Measurements from ENCODE around the gene HES3. TPM values are rescaled to one million over a fixed set of nuclear protein-coding genes. Genes with fewer than 3 reads are reported as not detected.

HES3 gene
- polyA plus RNA-seq, 1 of the 3 experiments (the other 2 are of a cell fraction), result not detected

DNA sequence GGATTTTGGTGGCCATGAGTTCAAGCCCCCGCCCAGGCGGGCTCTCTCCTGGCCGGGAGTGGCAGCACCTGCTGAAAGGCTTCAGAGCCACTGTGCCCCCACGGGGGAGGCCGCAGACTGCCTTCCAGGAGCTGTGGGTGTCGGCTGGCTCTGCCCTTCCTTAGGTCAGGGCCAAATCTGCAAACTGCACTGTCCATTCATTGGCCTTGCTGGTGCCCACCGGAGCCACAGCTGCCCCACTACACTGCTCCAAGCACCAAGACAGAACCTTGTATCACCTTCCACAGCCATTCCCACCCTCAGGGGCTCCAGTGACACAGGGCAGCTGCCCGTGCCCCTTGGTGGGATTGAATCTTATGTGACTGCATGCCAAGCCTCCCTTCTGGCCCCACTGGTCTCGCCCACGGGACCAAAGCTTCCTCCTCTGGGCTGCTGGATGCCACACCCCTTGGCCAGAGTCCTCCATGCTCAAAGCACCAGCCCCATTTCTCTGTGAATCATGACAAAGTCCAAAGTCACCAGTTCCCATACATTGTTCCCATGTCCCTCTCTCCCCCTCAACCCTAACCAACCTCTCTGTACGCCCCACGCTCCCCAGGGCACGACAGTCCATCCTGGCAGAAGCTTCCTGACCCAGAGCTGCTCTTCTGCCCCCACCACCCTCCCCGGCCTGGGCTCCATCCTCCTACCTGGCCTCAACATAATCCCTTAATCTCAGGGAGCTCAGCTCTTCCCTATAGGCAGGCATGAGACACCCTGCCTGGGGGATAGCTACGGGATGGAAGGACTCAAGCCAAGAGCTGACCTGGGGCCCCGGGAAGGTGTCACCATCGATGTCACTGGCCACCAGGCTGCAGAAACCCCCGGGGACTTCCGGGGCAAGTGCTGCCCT lies 37.8 kb downstream of the HES3 start:
- no peak for DNase-seq
- POLR2A ChIA-PET, result no interaction called here
- H3K9ac ChIP-seq, result no peak overlapping the region
- H2AFZ ChIP-seq (ENCODE audit: low read depth), result no peak overlapping the region
- no peak overlapping the region for H3K4me2 ChIP-seq
- 90% methylated on average over 5 of the region's 19 CpGs for WGBS (ENCODE audit: low lambda C conversion rate)
- no peak overlapping the region; a peak in 1 of 4 replicates for H3K27ac ChIP-seq (ENCODE audit: low read depth in 2 of 2, low read length in 1 of 2)
- H3K9me2 ChIP-seq, result no peaks in the 10 kb centered on the region
- CTCF ChIA-PET, result interaction anchor here (0.6 to 5.5 kb wide), 3 partner anchors 24 to 151 kb away, joined by 3 to 32 read pairs (median 3); no protein-coding TSS in a partner anchor
- H3K9me3 ChIP-seq, result no peaks in the 10 kb centered on the region
- no peaks in the 10 kb centered on the region for H3K27me3 ChIP-seq (ENCODE audit: insufficient read depth)
- no peak overlapping the region for H3K4me3 ChIP-seq (ENCODE audit: low read depth in 2 of 2, low read length in 1 of 2)
- no peaks in the 10 kb centered on the region for H3F3A ChIP-seq (replicated peaks; ENCODE audit: insufficient read depth)
- H3K79me2 ChIP-seq (ENCODE audit: insufficient read depth), result no peaks in the 10 kb centered on the region
- peaks cover 0 to 9% of the 10 kb centered on the region in 2 experiments for H3K36me3 ChIP-seq (replicated peaks in 1 of 2; ENCODE audit: control insufficient read depth in 1 of 2, insufficient read depth in 2 of 2, low read length in 1 of 2)
- no peaks in the 10 kb centered on the region for H4K20me1 ChIP-seq (ENCODE audit: insufficient read depth)
- H3K4me1 ChIP-seq (ENCODE audit: control insufficient read depth in 1 of 2, insufficient read depth in 2 of 2, low read depth in 1 of 2, low read length in 1 of 2), result no peaks in the 10 kb centered on the region
- TF ChIP-seq USF1 (IDR thresholded peaks at IDR 0.05; ENCODE audit: borderline replicate concordance, low read depth), result no peak
- no peak for TF ChIP-seq MEF2A (IDR thresholded peaks at IDR 0.05; ENCODE audit: borderline replicate concordance, low read depth)
- no peak for TF ChIP-seq EP300 (IDR thresholded peaks at IDR 0.05; ENCODE audit: borderline replicate concordance in 1 of 2, low read depth in 1 of 2, low read length in 1 of 2)
- TF ChIP-seq, protein P1, sequence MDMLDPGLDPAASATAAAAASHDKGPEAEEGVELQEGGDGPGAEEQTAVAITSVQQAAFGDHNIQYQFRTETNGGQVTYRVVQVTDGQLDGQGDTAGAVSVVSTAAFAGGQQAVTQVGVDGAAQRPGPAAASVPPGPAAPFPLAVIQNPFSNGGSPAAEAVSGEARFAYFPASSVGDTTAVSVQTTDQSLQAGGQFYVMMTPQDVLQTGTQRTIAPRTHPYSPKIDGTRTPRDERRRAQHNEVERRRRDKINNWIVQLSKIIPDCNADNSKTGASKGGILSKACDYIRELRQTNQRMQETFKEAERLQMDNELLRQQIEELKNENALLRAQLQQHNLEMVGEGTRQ (IDR thresholded peaks at IDR 0.05; ENCODE audit: borderline replicate concordance, low read depth, low read length), result no peak
- no peak for TF ChIP-seq CTCF (IDR thresholded peaks at IDR 0.05)

DNA sequence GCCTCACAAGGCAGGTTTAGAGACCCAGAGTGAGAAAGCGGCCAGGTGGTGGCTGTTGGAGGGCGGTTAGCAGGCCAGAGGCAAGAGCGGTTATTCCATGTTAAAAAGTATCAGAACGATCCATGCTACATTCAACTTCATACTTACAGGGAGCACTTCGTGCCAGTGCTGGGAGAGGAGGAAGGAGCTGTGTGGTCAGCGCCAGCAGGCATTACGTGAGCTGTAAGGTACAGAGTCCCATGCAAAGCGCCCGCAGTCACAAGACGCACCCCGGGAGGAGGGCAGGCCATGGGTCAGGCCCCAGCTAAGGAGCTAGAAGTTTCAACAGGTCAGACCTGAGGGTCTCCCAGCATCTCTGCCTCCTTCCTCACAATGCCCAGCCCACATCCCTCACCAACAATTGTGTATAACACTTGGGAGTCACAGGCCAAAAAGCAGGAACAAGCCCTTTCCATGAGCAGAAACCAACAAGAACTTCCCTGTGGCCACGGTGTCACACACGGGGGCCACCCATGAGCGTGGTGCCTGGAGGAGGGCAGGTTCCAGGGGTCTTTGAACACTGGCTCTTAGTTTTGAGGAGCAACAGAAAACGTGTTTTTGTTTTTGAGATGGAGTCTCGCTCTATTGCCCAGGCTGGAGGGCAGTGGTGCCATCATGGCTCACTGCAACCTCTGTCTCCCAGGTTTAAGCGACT lies 38.7 kb downstream of the HES3 start:
- Histone ChIP-seq H3K27ac (ENCODE audit: low read depth in 2 of 2, low read length in 1 of 2) (no peak overlapping the region), H3K9me3 (no peaks in the 10 kb centered on the region), H3K4me2 (no peak overlapping the region), H3K36me3 (replicated peaks in 1 of 2; ENCODE audit: control insufficient read depth in 1 of 2, insufficient read depth in 2 of 2, low read length in 1 of 2) (peaks cover 0 to 12% of the 10 kb centered on the region in 2 experiments), H4K20me1 (ENCODE audit: insufficient read depth) (no peaks in the 10 kb centered on the region), H3K27me3 (ENCODE audit: insufficient read depth) (no peaks in the 10 kb centered on the region), H2AFZ (ENCODE audit: low read depth) (no peak overlapping the region), H3K9ac (no peak overlapping the region), H3K4me3 (ENCODE audit: low read depth in 2 of 2, low read length in 1 of 2) (no peak overlapping the region), H3F3A (replicated peaks; ENCODE audit: insufficient read depth) (no peaks in the 10 kb centered on the region), H3K4me1 (ENCODE audit: control insufficient read depth in 1 of 2, insufficient read depth in 2 of 2, low read depth in 1 of 2, low read length in 1 of 2) (no peaks in the 10 kb centered on the region), H3K9me2 (no peaks in the 10 kb centered on the region), H3K79me2 (ENCODE audit: insufficient read depth) (no peaks in the 10 kb centered on the region)
- WGBS (ENCODE audit: low lambda C conversion rate), result 95% methylated on average over 17 of the region's 17 CpGs
- POLR2A ChIA-PET, result no interaction called here
- CTCF ChIA-PET, result interaction anchor here (5.5 kb wide), 1 partner anchor 36 kb away, joined by 32 read pairs; no protein-coding TSS in a partner anchor
- DNase-seq, result no peak
- TF ChIP-seq TEAD4 (IDR thresholded peaks at IDR 0.05; ENCODE audit: borderline replicate concordance, insufficient read depth) (no peak), NRF1 (IDR thresholded peaks at IDR 0.05; ENCODE audit: low read depth, low read length) (no peak), CTCF (IDR thresholded peaks at IDR 0.05) (no peak), FOXJ3 (CRISPR knock-in tag; IDR thresholded peaks at IDR 0.05) (no peak), MXI1 (IDR thresholded peaks at IDR 0.05; ENCODE audit: low read depth, low read length) (no peak), FOSL2 (IDR thresholded peaks at IDR 0.05; ENCODE audit: borderline replicate concordance, low read depth) (no peak), FOXM1 (IDR thresholded peaks at IDR 0.05; ENCODE audit: low read depth) (no peak), RXRA (IDR thresholded peaks at IDR 0.05; ENCODE audit: borderline replicate concordance, low read depth) (no peak), SIN3A (IDR thresholded peaks at IDR 0.05; ENCODE audit: borderline replicate concordance, low read depth, low read length) (no peak), EP300 (IDR thresholded peaks at IDR 0.05; ENCODE audit: borderline replicate concordance in 1 of 2, low read depth in 1 of 2, low read length in 1 of 2) (no peak)
- TF ChIP-seq, protein P2, sequence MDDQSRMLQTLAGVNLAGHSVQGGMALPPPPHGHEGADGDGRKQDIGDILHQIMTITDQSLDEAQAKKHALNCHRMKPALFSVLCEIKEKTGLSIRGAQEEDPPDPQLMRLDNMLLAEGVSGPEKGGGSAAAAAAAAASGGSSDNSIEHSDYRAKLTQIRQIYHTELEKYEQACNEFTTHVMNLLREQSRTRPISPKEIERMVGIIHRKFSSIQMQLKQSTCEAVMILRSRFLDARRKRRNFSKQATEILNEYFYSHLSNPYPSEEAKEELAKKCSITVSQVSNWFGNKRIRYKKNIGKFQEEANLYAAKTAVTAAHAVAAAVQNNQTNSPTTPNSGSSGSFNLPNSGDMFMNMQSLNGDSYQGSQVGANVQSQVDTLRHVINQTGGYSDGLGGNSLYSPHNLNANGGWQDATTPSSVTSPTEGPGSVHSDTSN (IDR thresholded peaks at IDR 0.05), result no peak
- TF ChIP-seq, protein P1 (IDR thresholded peaks at IDR 0.05; ENCODE audit: borderline replicate concordance, low read depth, low read length), result no peak
